Measurements from ENCODE around the gene TNS2.

TNS2 gene

DNA sequence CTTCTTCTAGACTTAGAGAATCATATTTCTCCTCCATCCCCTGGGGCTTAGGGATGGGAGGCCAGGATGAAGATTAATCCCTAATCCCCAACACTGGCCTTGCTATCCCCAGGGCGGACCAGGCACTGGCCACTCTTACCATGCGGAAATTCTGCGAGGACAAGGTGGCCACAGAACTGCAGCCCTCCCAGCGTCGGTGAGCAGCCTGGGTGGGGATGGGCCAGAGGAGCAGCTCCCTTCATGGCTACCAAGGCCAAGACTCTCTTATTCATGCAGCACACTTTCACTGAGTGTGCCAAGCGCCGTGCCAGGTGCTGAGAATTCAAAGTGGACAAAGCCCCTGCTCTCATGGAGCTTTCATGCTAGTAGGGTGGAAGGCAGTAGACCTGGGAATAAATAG is 7.0 kb downstream of the TNS2 start:
- no peak for DNase-seq (ENCODE audit: low read depth)

DNA sequence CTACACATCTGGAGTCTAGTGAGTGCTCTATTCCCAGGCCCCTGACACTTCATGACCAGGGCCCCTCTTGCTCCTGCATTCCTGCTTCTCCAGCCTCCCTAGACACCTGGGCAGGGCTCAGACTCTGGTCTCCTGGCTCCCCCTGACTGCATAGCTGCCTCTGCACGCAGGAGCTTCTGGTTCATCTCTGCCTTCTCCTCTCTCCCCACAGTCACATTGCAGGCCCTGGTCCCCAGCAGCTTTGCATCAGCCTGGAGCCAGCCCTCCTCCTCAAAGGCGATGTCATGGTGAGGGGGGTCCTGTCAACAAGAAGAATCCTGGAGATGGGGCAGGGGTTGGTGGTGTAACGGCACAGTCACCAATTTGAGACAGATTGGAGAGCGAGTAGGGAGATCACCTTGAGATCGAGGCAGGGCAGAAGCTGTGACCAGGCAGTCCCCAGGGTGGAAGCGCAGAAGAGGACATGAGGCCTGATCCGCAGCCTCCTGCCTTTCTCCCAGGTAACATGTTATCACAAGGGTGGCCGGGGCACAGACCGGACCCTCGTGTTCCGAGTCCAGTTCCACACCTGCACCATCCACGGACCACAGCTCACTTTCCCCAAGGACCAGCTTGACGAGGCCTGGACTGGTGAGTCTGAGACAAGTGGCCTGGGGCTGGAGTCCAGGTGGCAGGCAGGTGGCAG is 8.1 kb downstream of the TNS2 start:
- no peak for DNase-seq (ENCODE audit: low read depth)

DNA sequence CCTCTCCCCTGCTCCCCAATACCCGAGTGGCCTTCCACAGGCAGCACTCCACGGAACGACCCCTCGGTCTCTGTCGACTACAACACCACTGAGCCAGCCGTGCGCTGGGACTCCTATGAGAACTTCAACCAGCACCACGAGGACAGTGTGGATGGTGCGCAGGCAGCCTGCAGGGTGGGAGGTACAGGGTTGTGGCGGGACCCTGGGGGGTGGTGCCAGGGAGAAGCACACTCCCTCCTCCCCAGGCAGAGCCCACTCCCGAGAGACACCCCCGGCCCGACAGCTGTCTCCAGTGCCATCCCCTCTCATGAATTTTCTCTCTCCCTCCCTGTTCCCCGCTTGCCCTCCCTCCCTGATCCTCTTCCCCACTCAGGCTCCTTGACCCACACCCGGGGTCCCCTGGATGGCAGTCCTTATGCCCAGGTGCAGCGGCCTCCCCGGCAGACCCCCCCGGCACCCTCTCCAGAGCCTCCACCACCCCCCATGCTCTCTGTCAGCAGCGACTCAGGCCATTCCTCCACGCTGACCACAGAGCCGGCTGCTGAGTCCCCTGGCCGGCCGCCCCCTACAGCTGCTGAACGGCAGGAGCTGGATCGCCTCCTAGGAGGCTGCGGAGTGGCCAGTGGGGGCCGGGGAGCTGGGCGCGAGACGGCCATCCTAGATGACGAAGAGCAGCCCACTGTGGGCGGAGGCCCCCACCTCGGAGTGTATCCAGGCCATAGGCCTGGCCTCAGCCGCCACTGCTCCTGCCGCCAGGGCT is 9.0 kb downstream of the TNS2 start:
- no peak for DNase-seq (ENCODE audit: low read depth)

DNA sequence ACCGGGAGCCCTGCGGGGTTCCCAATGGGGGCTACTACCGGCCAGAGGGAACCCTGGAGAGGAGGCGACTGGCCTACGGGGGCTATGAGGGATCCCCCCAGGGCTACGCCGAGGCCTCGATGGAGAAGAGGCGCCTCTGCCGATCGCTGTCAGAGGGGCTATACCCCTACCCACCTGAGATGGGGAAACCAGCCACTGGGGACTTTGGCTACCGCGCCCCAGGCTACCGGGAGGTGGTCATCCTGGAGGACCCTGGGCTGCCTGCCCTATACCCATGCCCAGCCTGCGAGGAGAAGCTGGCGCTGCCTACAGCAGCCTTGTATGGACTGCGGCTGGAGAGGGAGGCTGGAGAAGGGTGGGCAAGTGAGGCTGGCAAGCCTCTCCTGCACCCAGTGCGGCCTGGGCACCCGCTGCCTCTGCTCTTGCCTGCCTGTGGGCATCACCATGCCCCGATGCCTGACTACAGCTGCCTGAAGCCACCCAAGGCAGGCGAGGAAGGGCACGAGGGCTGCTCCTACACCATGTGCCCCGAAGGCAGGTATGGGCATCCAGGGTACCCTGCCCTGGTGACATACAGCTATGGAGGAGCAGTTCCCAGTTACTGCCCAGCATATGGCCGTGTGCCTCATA is 9.7 kb downstream of the TNS2 start:
- no peak for DNase-seq (ENCODE audit: low read depth)

DNA sequence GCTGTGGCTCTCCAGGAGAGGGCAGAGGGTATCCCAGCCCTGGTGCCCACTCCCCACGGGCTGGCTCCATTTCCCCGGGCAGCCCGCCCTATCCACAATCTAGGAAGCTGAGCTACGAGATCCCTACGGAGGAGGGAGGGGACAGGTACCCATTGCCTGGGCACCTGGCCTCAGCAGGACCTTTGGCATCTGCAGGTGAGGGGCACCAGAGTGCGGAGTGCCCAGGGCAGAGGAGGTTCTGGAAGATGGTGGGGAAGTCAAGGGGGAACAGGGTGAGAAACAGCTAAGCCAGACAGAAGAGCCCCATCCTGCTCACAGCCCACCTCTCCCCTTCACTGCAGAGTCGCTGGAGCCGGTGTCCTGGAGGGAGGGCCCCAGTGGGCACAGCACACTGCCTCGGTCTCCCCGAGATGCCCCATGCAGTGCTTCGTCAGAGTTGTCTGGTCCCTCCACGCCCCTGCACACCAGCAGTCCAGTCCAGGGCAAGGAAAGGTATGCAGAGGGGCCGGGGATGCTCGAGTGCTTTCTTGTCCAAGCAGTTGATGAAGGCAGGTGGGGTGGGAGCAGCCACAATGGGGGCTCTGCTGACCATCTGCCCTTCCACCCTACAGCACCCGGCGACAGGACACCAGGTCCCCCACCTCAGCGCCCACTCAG is 10.3 kb downstream of the TNS2 start:
- DNase-seq (ENCODE audit: low read depth): no peak

DNA sequence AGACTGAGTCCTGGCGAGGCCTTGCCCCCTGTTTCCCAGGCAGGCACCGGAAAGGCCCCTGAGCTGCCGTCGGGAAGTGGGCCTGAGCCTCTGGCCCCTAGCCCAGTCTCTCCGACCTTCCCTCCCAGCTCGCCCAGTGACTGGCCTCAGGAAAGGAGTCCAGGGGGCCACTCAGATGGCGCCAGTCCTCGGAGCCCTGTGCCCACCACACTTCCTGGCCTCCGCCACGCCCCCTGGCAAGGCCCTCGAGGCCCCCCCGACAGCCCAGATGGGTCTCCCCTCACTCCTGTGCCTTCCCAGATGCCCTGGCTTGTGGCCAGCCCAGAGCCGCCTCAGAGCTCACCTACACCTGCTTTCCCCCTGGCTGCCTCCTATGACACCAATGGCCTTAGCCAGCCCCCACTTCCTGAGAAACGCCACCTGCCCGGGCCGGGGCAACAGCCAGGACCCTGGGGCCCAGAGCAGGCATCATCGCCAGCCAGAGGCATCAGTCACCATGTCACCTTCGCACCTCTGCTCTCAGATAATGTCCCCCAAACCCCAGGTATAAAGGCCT is 10.9 kb downstream of the TNS2 start:
- DNase-seq (ENCODE audit: low read depth): no peak

DNA sequence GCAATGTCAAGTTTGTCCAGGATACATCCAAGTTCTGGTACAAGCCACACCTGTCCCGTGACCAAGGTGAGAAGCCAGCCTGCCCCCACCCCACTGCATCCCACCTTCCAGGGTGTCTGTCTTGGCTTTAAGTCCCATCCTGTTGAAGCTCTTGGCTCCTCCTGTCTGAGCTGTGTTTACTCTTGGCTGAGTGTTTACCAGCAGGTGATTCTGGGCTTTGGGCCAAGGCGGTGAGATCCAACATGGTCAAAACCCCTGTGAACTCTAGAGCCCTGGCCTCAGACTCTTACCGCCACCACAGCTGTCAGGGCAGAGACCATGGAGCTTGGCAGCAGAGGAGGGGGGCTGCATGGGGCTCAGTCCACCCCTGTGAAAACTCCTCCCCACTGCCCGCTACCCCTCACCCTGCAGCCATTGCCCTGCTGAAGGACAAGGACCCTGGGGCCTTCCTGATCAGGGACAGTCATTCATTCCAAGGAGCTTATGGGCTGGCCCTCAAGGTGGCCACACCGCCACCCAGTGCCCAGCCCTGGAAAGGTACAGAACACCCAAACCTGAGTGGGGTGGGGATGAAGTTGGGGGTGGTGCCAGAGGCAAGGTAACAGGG is 11.6 kb downstream of the TNS2 start:
- no peak for DNase-seq (ENCODE audit: low read depth)

DNA sequence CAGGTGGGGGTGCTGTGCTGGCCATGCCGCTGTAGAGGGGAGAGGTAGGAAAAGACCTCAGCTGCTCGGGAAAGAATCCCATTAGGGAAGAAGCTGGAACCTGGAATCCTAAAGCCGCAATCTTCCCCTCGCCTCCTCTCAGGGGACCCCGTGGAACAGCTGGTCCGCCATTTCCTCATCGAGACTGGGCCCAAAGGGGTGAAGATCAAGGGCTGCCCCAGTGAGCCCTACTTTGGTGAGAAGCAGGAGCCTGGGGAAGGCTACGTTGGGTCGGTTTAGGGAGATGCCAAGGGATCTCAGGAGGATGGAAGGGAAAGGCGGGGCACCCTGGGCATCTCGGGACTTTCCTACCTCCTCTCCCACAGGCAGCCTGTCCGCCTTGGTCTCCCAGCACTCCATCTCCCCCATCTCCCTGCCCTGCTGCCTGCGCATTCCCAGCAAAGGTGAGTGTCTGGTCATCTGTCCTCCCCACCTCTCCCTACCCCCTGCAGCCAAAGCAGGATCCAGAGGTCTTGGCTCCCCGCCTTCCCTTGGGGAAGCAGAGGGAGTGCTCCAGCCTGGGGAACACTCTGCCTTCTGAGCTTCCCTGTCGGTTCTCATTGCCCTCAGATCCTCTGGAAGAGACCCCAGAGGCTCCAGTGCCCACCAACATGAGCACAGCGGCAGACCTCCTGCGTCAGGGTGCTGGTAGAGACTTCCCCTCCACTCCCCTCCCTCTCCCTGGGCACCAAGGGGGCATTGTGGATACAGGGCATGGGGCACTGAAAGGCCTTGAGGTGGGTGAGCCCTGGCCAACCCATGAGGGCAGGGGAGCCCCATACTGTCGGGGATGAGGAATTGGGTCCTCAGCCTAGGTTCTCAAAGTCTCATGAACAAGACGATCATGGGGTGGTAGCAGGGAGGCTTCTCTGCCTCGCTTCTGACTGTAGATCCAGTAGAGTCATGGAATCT is 12.4 kb downstream of the TNS2 start:
- DNase-seq (ENCODE audit: low read depth): no peak

DNA sequence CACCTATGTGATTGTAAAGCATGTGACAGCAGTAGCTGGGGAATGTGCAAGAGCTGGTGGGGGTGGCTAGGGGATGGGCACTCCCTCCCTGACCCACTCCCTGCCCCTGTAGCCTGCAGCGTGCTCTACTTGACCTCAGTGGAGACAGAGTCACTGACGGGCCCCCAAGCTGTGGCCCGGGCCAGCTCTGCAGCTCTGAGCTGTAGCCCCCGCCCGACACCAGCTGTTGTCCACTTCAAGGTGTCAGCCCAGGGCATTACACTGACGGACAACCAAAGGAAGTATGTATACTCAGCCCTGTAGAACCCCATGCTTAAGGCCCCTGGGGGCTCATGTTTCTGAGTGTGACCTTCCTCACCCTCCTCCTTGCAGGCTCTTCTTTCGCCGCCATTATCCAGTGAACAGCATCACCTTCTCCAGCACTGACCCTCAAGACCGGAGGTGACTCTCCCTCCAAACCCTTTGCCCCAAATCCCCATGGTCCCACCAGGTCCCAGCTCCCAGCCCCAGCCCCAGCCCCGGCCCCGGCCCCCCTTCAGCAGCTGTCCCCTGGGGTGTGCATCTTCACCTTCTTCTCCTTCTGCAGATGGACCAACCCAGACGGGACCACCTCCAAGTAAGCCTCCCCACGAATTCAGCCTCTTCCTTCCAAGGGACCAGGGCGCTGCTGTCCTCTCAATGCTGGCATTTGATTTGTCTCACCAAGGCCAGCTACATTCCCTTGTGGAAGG is 13.3 kb downstream of the TNS2 start:
- no peak for DNase-seq (ENCODE audit: low read depth)

DNA sequence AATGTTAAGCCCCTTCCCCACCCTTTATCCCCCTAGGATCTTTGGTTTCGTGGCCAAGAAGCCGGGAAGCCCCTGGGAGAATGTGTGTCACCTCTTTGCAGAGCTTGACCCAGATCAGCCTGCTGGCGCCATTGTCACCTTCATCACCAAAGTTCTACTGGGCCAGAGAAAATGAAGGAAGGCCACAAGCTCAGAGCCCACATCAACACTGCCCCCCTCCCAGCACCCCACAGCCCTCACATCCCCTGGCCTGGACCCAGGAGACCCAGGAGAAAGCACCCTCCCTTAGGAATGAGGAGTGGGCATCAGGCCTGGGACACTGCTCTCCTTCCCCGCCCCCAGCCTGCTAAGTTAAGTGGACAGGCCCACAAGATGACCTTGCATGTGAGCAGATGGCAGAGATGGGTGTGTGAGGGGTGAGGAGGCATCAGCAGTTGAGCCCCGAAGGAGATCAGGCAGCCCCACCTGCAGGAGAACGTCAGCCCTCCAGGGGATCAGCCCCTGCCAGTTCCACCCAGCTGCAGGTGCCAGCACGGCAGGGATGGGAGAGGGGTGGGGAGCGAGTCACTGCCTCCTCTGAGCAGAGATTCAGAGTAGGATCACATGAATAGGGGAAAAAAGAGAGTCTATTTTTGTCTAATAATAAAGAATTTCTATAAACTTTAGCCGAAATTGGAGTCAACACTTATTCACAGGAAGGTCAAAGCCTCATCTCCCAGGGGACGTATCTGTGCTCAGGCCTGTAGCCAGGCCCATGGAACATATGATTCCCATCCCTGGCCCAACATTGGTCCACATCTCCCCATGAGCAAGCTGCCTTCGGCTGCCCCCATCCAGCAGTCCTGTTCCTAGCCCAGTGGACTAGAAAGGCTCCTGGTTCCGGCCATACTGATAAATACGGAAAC is 14.1 kb downstream of the TNS2 start:
- no peak for DNase-seq (ENCODE audit: low read depth)

DNA sequence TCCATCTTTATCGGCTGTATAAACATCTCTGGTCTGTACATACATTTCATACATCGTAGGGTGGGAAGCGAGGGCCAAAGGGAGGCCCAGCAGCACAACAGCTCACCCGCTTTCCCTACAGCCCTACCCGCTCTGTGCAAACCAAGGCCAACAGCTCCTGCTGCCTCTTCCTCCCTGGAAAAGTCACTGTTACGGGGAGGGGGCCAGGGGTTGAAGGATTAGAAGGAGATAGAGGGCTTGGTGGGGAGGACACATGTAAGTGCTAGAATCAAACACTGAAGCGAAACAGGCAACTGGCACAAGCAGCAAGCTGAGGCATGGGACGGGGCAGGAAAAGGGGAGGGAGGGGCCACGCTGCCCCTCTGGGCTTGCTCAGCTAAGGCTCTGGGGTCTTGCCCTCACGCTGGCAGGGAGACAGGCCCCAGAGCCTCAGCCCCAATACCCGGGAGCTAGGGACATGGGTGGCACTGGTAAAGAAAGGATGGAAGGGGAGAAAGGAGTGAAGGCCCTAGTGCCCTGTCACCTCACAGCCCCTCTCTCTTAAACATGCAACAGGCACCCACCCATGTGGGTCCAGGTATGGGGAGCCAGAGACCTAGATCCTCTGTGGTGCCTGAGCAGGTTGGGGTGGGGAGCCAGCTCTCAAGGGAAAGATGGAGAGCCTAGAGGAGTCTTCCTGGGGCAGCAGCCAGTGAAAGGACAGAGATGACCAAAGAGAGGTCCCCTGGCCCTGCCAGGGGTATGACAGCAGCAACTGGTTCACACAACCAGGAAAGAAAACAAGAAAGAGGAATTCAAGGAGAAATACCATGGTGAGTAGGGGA is 15.0 kb downstream of the TNS2 start:
- no peak for DNase-seq (ENCODE audit: low read depth)

DNA sequence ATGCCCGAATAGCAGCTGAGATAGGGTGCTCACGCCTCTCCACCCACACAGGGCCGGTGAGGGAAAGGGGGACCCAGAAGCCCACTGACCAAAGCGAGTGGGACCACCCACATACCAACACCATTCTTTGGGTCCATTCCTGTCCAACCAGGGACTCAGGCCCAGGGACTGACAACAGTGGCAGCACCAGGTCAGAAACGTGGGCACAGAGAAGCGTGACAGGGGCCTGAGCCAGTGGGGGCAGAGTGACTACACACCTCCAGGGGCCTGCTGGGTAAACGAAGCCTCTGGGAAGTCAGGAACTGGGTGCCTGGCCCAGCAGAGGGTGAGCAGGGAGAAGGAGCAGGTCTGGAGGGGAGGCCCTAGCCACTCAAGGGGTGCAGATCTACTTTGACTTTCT is 15.6 kb downstream of the TNS2 start:
- no peak for DNase-seq (ENCODE audit: low read depth)

DNA sequence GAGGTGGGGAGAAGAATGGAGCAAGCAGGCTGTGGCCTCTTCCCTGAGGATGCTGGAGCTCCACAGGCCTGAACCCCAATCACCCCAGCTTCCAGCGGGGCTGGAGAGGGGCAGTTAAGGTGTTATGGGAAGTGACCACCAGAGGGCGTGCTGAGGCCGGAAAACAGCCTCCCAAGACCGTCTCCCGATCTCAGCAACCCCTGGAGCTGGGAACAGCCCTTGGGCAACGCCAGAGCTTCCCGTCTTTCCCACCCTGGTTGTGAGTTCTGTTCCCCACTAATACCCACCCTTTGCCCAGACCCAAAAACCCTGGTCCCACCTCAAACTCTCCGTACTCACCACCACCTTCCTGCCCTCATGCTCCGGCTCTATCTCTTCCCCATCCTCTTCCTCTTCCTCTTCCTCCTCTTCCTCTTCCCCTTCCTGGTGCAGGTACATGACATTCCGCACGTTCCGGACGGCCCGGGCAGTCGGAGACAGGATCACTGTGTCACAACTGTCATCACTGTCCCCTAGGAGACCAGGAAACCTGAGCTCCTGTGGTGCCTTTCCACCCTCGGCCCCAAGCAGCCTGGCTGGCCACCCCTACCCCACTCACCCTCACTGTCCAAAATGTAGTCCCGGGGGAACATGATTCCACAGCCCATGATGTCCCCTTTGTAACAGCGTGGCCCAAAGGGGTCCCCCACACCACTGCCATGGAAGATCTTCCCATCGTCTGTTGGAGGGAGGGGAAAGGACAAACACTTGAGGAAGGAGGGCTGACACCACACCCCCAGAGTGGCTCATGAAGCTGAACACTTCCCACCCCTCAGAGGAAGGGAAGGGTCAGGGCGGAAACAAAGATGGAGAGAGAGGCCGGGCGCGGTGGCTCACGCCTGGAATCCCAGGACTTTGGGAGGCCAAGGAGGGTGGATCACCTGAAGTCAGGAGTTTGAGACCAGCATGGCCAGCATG is 16.4 kb downstream of the TNS2 start:
- peak; percentile 29 for DNase-seq (ENCODE audit: low read depth)

DNA sequence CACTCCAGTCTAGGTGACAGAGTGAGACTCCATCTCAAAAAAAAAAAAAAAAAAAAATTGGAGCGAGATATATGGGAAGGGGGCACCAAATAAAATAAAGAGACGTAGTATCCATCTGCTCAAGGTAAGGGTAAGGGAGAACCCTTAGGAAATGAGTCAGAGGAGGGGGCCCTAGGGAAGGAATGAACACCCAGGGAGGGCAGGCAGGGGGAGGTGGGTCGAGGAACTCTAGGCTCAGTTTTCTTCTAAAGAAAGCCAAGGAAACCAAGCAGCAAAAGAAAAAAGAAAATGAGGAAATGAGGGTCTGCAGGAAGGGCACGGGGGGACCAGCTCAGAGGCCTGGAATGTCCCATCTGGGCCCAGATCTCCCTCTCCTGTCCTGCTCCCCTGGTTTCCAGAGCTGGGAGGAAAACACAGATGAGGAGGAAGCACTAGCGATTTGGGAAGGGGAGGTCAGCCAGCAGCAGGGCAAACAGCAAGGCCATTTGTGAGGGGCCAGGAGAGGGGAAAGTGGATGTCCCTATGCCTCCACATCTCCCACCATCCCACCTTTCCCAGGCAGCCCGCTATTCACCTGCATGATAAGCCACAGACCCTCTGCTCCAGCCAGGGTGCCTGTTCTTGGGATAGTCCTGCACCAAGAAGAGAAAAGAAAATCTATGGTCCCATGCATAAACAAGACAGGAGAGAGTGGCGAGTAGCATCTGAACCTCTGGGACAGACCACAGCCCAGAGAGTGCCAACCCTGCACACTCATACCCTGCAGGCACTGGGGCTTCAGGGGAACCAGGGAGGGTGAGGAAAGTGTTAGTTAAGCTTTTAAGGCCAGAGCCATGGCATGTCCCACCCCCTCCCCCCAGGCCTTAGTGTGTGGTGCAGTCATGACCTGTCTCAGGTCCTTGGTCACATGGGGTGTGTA is 17.5 kb downstream of the TNS2 start:
- no peak for DNase-seq (ENCODE audit: low read depth)

DNA sequence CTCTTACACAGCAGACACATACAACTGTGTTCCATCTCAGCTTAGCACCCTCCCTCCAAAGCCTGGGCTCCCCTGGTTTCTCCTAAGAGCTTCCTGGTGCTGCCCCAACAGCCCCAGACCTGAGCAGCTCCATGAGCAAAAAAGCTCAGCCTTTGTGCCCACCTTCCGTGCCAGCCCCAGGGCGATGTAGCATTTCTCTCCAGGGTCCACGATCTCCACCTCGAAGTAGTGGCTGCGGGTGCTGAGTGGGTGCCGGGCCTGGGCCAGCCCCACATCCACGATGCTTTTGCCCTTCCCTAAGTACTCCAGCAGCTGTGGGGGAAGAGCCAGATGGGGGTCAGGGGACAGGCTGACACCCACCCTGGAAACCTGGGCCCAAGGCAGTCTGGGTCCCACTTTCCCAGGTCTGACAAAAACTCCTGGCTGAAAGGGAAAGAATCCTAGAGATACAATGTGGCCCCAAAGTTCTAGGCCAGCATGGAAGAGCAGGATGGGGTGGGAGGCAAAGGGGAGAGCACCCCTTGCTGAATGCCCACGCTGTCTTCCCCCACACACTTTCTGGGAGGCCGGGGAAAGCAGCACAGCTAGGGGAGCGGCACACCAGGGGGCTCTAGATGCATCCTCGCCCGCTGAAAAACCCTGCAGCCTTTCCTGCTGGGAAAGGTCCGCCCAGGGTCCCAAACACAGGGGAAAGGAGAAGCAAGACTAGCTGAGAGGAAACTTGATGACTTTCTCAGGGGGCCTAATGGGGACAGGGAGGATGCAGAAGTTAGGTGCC is 18.3 kb downstream of the TNS2 start:
- DNase-seq (ENCODE audit: low read depth): no peak
